GM12878 (cell line): ENCODE results near the gene DPF3. TPM values are rescaled to one million over a fixed set of nuclear protein-coding genes. Genes with fewer than 3 reads are reported as not detected.

Source experiments
- ATAC-seq: fragments of 200-7000 bp; cut with Tn5 transposase; 3 replicates; pipeline ENCODE4 v1.9.1; 2020; ENCODE audit warnings: mild to moderate bottlenecking, moderate library complexity
- BruUV-seq: library from RNA; stranded (reverse); fragments of 400-500 nt; replicated peaks from 2 replicates; lab custom pipeline; 2021; lab: Mats Ljungman, UMichigan
- CTCF ChIA-PET: fragments of 300-600 bp; sonication (Branson Sonifier 250); formaldehyde crosslinking; extraction: SDS; loops from one replicate; lab custom pipeline; 2021; ENCODE audit warnings: inconsistent platforms; lab: Yijun Ruan, JAX
- POLR2A ChIA-PET: fragments of 350-600 bp; formaldehyde crosslinking; extraction: SDS; loops from one replicate; lab custom pipeline; 2021; ENCODE audit warnings: inconsistent platforms; lab: Charles Lee
- RAD21 ChIA-PET: fragments of 300-600 bp; sonication (Branson Sonifier 250); formaldehyde crosslinking; loops from one replicate; lab custom pipeline; 2023; ENCODE audit warnings: antibody characterized with exemption; ENCODE audit not compliant: unreplicated experiment; lab: Charles Lee
- SMC1A ChIA-PET: fragments of 300-600 bp; sonication (Branson Sonifier 250); formaldehyde crosslinking; loops from one replicate; lab custom pipeline; 2023; ENCODE audit not compliant: unreplicated experiment, uncharacterized antibody; lab: Charles Lee
- DNase-seq: peaks from one replicate; pipeline ENCODE4 v3.0.0-alpha.2; 2011; ENCODE audit warnings: low read depth, low spot score
- FAIRE-seq: peaks from 3 replicates; lab custom pipeline; 2011; peaks lifted over from hg19 to GRCh38; lab: Jason Lieb, UNC
- H2AFZ ChIP-seq: 2 replicates; pipeline ENCODE4 v1.6.0; 2011; ENCODE audit warnings: low read depth, low read length, control low read depth; ENCODE audit not compliant: control insufficient read depth
- H3K27ac ChIP-seq: 2 replicates; pipeline ENCODE4 v1.5.1; 2011; ENCODE audit warnings: control low read depth; ENCODE audit not compliant: control insufficient read depth, insufficient read depth
- H3K27me3 ChIP-seq, 2 experiments: replicated peaks in 1 of 2; 2 replicates each; pipeline versions ENCODE4 v1.6.0 to v1.6.1; 2011; ENCODE audit warnings: low read length in 1 of 2; ENCODE audit not compliant: control insufficient read depth in 2 of 2, insufficient read depth in 2 of 2
- H3K36me3 ChIP-seq, 2 experiments: 2 replicates each; pipeline ENCODE4 v1.5.1; 2011; ENCODE audit warnings: low read length in 1 of 2; ENCODE audit not compliant: control insufficient read depth in 2 of 2, insufficient read depth in 2 of 2
- H3K4me1 ChIP-seq: 2 replicates; pipeline ENCODE4 v1.6.1; 2011; ENCODE audit warnings: mild to moderate bottlenecking, low read length, moderate library complexity, mixed read lengths; ENCODE audit not compliant: control insufficient read depth, insufficient read depth
- H3K4me2 ChIP-seq: 2 replicates; pipeline ENCODE4 v1.6.0; 2011; ENCODE audit warnings: control low read depth; ENCODE audit not compliant: control insufficient read depth, insufficient read depth
- H3K4me3 ChIP-seq: fragments of 200-600 bp; sonication (generic); 2 replicates; pipeline ENCODE4 v1.5.1; 2016
- H3K79me2 ChIP-seq: 2 replicates; pipeline ENCODE4 v1.6.0; 2011; ENCODE audit warnings: low read length; ENCODE audit not compliant: control insufficient read depth, insufficient read depth
- H3K9ac ChIP-seq: 2 replicates; pipeline ENCODE4 v1.8.0; 2011; ENCODE audit warnings: low read length, control low read depth, mixed read lengths; ENCODE audit not compliant: control insufficient read depth, insufficient read depth
- H3K9me3 ChIP-seq: replicated peaks from 3 replicates; pipeline ENCODE4 v1.5.1; 2011; ENCODE audit warnings: mild to moderate bottlenecking, low read length; ENCODE audit not compliant: control insufficient read depth, insufficient read depth
- H4K20me1 ChIP-seq: 2 replicates; pipeline ENCODE4 v1.6.0; 2011; ENCODE audit not compliant: control insufficient read depth, insufficient read depth
- CREB1 ChIP-seq: IDR thresholded peaks from 2 replicates; pipeline ENCODE4 v1.6.1; 2012; ENCODE audit warnings: low read depth, mild to moderate bottlenecking, inconsistent platforms
- CREM ChIP-seq: IDR thresholded peaks from 2 replicates; pipeline ENCODE4 v1.6.1; 2014; ENCODE audit warnings: antibody characterized with exemption, low read depth
- NR2C2 ChIP-seq: IDR thresholded peaks from 2 replicates; pipeline ENCODE4 v1.6.1; 2011; ENCODE audit warnings: borderline replicate concordance, low read depth; ENCODE audit not compliant: control insufficient read depth, insufficient read length
- POU2F2 ChIP-seq: IDR thresholded peaks from 3 replicates; pipeline ENCODE4 v1.6.1; 2011; ENCODE audit warnings: low read depth, mild to moderate bottlenecking, low read length, borderline replicate concordance
- SPI1 ChIP-seq: IDR thresholded peaks from 2 replicates; pipeline ENCODE4 v1.6.1; 2011; ENCODE audit warnings: low read depth, mild to moderate bottlenecking, low read length, moderate library complexity, borderline replicate concordance; ENCODE audit not compliant: insufficient read depth
- SUPT20H ChIP-seq: IDR thresholded peaks from 2 replicates; pipeline ENCODE4 v1.6.1; 2011; ENCODE audit warnings: low read depth, mild to moderate bottlenecking, low read length, moderate library complexity, borderline replicate concordance; ENCODE audit not compliant: control insufficient read depth
- TARDBP ChIP-seq: IDR thresholded peaks from 2 replicates; pipeline ENCODE4 v1.6.1; 2016; ENCODE audit warnings: borderline replicate concordance
- WGBS: methylation state at CpG from one replicate; pipeline ENCODE4 v1.1.6; 2016; ENCODE audit warnings: low lambda C conversion rate; ENCODE audit not compliant: insufficient replicate concordance, insufficient coverage; ENCODE audit errors: missing lambda C conversion rate; 5-methylcytosine and 5-hydroxymethylcytosine counted together
- in situ Hi-C: fragments of 300-500 bp; cut with MboI; formaldehyde crosslinking; loops from 9 replicates; pipeline ENCODE4 v1.14.3; 2018; ENCODE audit warnings: mixed read lengths
- intact Hi-C: fragments of 100-400 bp; cut with micrococcal nuclease; formaldehyde crosslinking; loops from one replicate; pipeline ENCODE4 v1.14.2; 2022; ENCODE audit not compliant: unreplicated experiment
- polyA plus RNA-seq, 11 experiments: library from polyadenylated mRNA; depleted of rRNA in 4 of 11; unstranded in 6 of 11; stranded (reverse) in 5 of 11; fragments of >200 nt; fragmentation: Nextera tagmentation in 4 of 11; fragmentation: Illumina TruSeq in 1 of 11; extraction: Ambion mirVana in 4 of 11; extraction: Trizol in 1 of 11; gene quantifications; 1 replicate in 1 of 11; 2 replicates in 10 of 11; pipeline versions ENCODE4 v1.2.1 to v1.2.3, GENCODE V29; 2011 to 2016; ENCODE audit warnings: inconsistent platforms in 2 of 11, missing spikeins in 2 of 11, low read depth in 1 of 11
- total RNA-seq, 4 experiments: library from RNA; depleted of rRNA in 3 of 4; stranded (reverse); fragments of >200 nt in 3 of 4; fragmentation: Illumina TruSeq in 1 of 4; extraction: Trizol in 1 of 4; gene quantifications; 2 replicates each; pipeline versions ENCODE4 v1.2.1 to v1.2.3, GENCODE V29; 2013 to 2021
- TF ChIP-seq, protein P1 (sequence below): fragments of 450-650 bp; IDR thresholded peaks from 2 replicates; pipeline ENCODE4 v1.6.1; 2016; ENCODE audit warnings: mild to moderate bottlenecking
- TF ChIP-seq, protein P2 (sequence below): fragments of 450-650 bp; IDR thresholded peaks from 2 replicates; pipeline ENCODE4 v1.6.1; 2017; ENCODE audit warnings: mild to moderate bottlenecking, moderate library complexity

The DPF3 gene
- total and polyA plus RNA-seq, 10 of the 15 experiments (the other 5 are each of a cell fraction or from before 2014, with no cell fraction given) = 0.69 to 8.0 (median 2.2) TPM

DNA sequence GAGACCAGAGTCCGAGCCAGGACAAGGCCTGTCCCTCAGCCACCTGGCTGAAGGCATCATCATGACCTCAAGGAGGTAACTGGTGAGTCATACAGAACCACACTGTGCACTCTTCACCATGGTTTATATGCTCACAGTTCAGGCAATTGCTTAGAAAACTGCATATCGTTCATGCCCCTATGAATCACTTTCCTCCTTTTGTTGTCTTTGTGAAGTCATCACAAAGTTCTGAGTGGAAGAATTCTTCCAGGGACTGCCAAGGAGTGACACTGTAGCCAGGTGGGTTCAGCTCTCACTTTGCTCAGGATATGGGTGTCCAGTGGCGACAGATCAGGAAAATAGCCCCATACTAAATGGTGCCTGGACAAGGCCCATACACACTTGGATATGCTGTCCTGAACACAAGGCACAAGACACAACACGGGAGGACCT is 92.5 kb downstream of the DPF3 start:
- Histone ChIP-seq H3K4me2 (no peak overlapping the region), H3K36me3 (no peaks in the 10 kb centered on the region), H2AFZ (no peak overlapping the region), H3K27ac (no peak overlapping the region), H3K4me3 (no peak overlapping the region), H3K9me3 (no peaks in the 10 kb centered on the region; the same call in 2 of the 3 replicates), H3K9ac (no peak overlapping the region), H3K27me3 (no peaks in the 10 kb centered on the region), H3K4me1 (no peaks in the 10 kb centered on the region), H3K79me2 (no peaks in the 10 kb centered on the region), H4K20me1 (no peaks in the 10 kb centered on the region)
- ChIA-PET POLR2A (no interaction called here), RAD21 (no interaction called here), SMC1A (no interaction called here), CTCF (no interaction called here)
- no TSS peak for BruUV-seq
- ATAC-seq (peak; percentile 65), DNase-seq (no peak), FAIRE-seq (no peak)
- in situ Hi-C loops (no loop called here), intact Hi-C loops (no loop called here)
- TF ChIP-seq TARDBP (no peak), CREM (0 out of 2 replicates have a peak, but pooled peaks have one; percentile 11), SPI1 (no peak), CREB1 (peak; percentile 68), NR2C2 (no peak), SUPT20H (no peak), POU2F2 (no peak)
- TF ChIP-seq, protein P1, sequence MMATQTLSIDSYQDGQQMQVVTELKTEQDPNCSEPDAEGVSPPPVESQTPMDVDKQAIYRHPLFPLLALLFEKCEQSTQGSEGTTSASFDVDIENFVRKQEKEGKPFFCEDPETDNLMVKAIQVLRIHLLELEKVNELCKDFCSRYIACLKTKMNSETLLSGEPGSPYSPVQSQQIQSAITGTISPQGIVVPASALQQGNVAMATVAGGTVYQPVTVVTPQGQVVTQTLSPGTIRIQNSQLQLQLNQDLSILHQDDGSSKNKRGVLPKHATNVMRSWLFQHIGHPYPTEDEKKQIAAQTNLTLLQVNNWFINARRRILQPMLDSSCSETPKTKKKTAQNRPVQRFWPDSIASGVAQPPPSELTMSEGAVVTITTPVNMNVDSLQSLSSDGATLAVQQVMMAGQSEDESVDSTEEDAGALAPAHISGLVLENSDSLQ = no peak
- TF ChIP-seq, protein P2, sequence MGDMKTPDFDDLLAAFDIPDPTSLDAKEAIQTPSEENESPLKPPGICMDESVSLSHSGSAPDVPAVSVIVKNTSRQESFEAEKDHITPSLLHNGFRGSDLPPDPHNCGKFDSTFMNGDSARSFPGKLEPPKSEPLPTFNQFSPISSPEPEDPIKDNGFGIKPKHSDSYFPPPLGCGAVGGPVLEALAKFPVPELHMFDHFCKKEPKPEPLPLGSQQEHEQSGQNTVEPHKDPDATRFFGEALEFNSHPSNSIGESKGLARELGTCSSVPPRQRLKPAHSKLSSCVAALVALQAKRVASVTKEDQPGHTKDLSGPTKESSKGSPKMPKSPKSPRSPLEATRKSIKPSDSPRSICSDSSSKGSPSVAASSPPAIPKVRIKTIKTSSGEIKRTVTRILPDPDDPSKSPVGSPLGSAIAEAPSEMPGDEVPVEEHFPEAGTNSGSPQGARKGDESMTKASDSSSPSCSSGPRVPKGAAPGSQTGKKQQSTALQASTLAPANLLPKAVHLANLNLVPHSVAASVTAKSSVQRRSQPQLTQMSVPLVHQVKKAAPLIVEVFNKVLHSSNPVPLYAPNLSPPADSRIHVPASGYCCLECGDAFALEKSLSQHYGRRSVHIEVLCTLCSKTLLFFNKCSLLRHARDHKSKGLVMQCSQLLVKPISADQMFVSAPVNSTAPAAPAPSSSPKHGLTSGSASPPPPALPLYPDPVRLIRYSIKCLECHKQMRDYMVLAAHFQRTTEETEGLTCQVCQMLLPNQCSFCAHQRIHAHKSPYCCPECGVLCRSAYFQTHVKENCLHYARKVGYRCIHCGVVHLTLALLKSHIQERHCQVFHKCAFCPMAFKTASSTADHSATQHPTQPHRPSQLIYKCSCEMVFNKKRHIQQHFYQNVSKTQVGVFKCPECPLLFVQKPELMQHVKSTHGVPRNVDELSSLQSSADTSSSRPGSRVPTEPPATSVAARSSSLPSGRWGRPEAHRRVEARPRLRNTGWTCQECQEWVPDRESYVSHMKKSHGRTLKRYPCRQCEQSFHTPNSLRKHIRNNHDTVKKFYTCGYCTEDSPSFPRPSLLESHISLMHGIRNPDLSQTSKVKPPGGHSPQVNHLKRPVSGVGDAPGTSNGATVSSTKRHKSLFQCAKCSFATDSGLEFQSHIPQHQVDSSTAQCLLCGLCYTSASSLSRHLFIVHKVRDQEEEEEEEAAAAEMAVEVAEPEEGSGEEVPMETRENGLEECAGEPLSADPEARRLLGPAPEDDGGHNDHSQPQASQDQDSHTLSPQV = no peak
- 44% methylated on average over 4 of the region's 4 CpGs for WGBS
